HL-60 (cell line): ENCODE measurements around the gene FZR1.

ENCODE experiments used
- DNase-seq, 2 experiments: peaks; one replicate each; pipeline ENCODE4 v3.0.0-alpha.2; 2010 to 2020; ENCODE audit warnings: low read depth in 1 of 2, low spot score in 1 of 2
- H3K27ac ChIP-seq: fragments of 250-450 bp; sonication (Bioruptor Pico); replicated peaks from 2 replicates; pipeline ENCODE4 v1.5.1; 2020; ENCODE audit warnings: mild to moderate bottlenecking, moderate library complexity
- H3K27me3 ChIP-seq: fragments of 250-450 bp; sonication (Bioruptor Pico); 2 replicates; pipeline ENCODE4 v1.5.1; 2021; ENCODE audit warnings: mild to moderate bottlenecking, moderate library complexity; ENCODE audit not compliant: insufficient read depth, poor library complexity, severe bottlenecking
- H3K4me3 ChIP-seq: replicated peaks from 2 replicates; pipeline ENCODE4 v1.5.1; 2011; ENCODE audit warnings: mild to moderate bottlenecking, control low read depth, low read length; ENCODE audit not compliant: insufficient read depth
- CTCF ChIP-seq: IDR thresholded peaks from one replicate; pipeline ENCODE4 v1.5.1; 2011; ENCODE audit warnings: low read length, control low read depth, inconsistent platforms; ENCODE audit not compliant: insufficient read depth
- GABPA ChIP-seq: IDR thresholded peaks from 2 replicates; pipeline ENCODE4 v1.6.1; 2012; ENCODE audit warnings: low read depth
- POLR2AphosphoS5 ChIP-seq: IDR thresholded peaks from 2 replicates; pipeline ENCODE4 v1.6.1; 2012; ENCODE audit warnings: low read depth
- REST ChIP-seq: IDR thresholded peaks from 2 replicates; pipeline ENCODE4 v1.6.1; 2012; ENCODE audit warnings: low read depth; ENCODE audit not compliant: insufficient replicate concordance
- SPI1 ChIP-seq: IDR thresholded peaks from 2 replicates; pipeline ENCODE4 v1.6.1; 2012; ENCODE audit warnings: low read depth, mild to moderate bottlenecking, borderline replicate concordance
- long read RNA-seq: library from polyadenylated mRNA; unstranded; transcript quantifications from one replicate; pipeline ENCODE4 v2.0.0, GENCODE V29; 2020

Gene FZR1
- long read RNA-seq, full-length matches to known transcripts: 1 of 7 reads
- long read RNA-seq, partial matches to known transcripts: 5 of 7 reads
- long read RNA-seq, other reads (novel, unspliced or antisense): 1 of 7 reads

DNA sequence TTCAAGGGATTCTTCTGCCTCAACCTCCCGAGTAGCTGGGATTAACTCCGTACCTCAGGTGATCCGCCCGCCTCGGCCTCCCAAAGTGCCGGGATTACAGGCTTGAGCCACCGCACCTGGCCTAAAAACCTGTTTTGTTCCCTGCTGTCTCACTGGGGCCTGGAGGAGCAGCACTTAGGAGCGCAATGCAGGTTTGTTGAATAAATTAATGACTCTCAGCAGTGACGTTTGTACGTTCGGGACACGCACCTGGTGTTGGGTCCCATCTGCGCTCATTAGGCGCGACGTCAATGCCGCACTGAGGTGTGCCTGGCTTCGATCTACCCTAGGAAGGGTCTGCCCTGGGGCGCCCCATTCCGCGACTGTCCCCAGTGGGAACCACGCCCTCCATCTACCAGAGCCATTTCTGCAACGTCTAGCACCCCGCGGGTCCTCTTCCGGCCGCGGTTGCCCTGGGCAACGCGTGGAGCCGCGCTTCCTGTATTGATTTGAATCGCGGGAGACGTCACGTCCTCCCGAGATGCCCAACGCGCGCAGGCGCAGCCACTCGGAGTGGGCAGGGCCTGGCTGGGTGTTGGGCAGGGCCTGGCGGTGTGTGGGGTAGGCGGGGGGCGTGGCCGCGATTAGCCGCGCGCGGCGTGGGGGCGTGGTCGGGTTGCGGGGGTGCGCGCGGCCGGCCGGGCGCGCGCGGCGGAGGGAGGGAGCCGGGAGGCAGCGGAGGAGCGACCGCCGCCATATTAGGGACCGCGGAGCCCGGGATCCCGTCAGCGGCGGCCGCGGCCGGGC lies at the start of gene FZR1:
FZR1 (plus strand) TSS at position 714 of the 786 bp plus-strand sequence. CDS start 16,679 bp downstream, outside the sequence.
- Histone ChIP-seq H3K27me3 (no peaks in the 10 kb centered on the region), H3K4me3 (peak within 1 kb of the TSS; percentile 76), H3K27ac (peak within 1 kb of the TSS; percentile 91)
- DNase-seq: peak; percentile 95 to 99
- TF ChIP-seq SPI1 (peak; percentile 54; the same call in 1 of the 2 replicates), REST (no peak), POLR2AphosphoS5 (peak; percentile 57), GABPA (peak; percentile 68), CTCF (no peak)

DNA sequence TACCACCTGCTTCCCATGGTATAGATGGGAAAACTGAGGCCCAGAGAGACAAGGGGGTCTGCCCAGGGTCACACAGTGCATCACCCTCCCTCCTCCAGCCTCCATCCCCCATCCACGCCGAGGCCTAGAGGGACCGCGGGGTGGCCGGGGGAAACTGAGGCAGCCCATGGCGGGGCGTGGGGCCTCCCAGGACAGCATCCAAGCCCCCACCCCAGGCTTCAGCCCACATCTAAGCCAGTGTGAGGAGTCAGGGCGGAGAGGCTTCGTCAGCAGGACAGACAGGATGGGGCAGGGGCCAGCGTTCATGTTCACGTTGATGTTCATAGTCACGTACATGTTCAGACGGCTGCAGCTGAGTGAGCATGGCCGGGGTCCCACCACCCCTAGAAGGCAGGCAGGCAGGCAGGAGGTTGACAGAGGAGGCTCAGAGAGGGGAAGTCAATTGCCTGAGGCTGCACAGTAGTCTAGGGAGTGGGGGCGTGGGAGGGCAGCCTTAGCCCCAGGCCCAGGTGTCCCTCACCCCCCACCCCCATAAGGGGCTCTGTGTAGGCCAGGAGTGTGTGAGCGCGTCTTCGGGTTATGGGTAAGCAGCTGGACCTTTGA lies 49.1 kb upstream of the FZR1 start:
- H3K4me3 ChIP-seq: no peak overlapping the region
- no peaks in the 10 kb centered on the region for H3K27me3 ChIP-seq
- no peak for TF ChIP-seq REST
- no peak for TF ChIP-seq GABPA
- no peak for TF ChIP-seq POLR2AphosphoS5
- TF ChIP-seq SPI1: no peak
- no peak for TF ChIP-seq CTCF
- no peak overlapping the region for H3K27ac ChIP-seq
- DNase-seq: no peak

- DNase-seq: no peak
- Histone ChIP-seq H3K4me3 (no peak overlapping the region), H3K27ac (no peak overlapping the region), H3K27me3 (no peaks in the 10 kb centered on the region)
- TF ChIP-seq CTCF (no peak), POLR2AphosphoS5 (no peak), SPI1 (no peak), GABPA (no peak), REST (no peak)
Observed at GRCh38 chr19:3457528-3458228, 48.4 kb upstream of the FZR1 start.
